Measurements from ENCODE around the gene MALRD1. TPM values are rescaled to one million over a fixed set of nuclear protein-coding genes. Genes with fewer than 3 reads are reported as not detected.

MALRD1 gene
- total RNA-seq, 1 donor from 2014 or later, result 0.45 TPM

DNA sequence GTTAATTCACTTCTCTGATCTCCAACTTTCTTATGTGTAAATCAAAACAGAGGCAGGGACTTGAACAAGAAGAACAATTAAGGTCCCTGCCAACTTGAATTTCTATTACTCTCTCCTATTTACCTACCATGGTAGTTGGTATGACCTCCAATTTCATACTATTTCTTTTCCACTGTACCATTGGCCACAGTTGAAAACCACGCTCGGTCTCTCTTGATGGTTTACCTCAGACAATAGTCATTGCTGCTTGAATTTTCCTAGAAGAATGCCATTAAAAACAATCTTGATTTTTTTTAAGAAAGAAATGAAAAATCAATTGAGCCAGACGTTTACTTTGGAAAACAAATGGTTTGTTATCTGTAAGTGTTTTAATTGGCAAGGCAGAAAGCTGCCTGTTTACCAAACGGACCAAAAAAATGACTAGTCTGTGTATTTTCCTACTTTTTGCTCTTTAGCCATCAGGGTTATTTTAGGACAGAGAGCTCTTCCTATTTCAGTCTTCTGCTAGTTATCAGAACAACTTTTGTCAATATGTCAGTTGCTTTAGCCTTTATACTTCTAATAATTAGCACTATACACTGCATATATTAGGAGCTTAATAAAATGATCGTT, 610.1 kb downstream of the MALRD1 start:
- Histone ChIP-seq H2AFZ (ENCODE audit: low read depth, low read length) (no peak overlapping the region), H3K4me1 (ENCODE audit: insufficient read depth, low read length) (peaks cover 44% of the 10 kb centered on the region), H3K4me2 (ENCODE audit: low read length) (peak overlapping the region; percentile 46), H3K79me2 (ENCODE audit: insufficient read depth, low read length) (no peaks in the 10 kb centered on the region), H3K4me3 (ENCODE audit: insufficient read depth, low read depth, low read length) (no peak overlapping the region), H3K9me3 (ENCODE audit: insufficient read depth, low read depth, low read length) (no peaks in the 10 kb centered on the region), H3K9ac (ENCODE audit: low read length) (peak overlapping the region; percentile 25), H3K36me3 (ENCODE audit: insufficient read depth, low read length) (no peaks in the 10 kb centered on the region), H4K20me1 (ENCODE audit: insufficient read depth, low read length) (no peaks in the 10 kb centered on the region), H3K27me3 (ENCODE audit: insufficient read depth, low read length) (no peaks in the 10 kb centered on the region), H3K27ac (ENCODE audit: low read depth, low read length) (peak overlapping the region; percentile 70)
- Mint-ChIP-seq H3K27me3 (ENCODE audit: low read depth, unreplicated experiment) (no peaks in the 10 kb centered on the region), H3K27ac (ENCODE audit: unreplicated experiment) (peak overlapping the region; percentile 70), H3K4me1 (ENCODE audit: low read depth, unreplicated experiment) (peaks cover 50% of the 10 kb centered on the region), H3K4me3 (ENCODE audit: unreplicated experiment) (no peak overlapping the region), H3K36me3 (ENCODE audit: low read depth, unreplicated experiment) (no peaks in the 10 kb centered on the region), H3K9me3 (ENCODE audit: unreplicated experiment) (no peaks in the 10 kb centered on the region)
- TF ChIP-seq, protein P1, sequence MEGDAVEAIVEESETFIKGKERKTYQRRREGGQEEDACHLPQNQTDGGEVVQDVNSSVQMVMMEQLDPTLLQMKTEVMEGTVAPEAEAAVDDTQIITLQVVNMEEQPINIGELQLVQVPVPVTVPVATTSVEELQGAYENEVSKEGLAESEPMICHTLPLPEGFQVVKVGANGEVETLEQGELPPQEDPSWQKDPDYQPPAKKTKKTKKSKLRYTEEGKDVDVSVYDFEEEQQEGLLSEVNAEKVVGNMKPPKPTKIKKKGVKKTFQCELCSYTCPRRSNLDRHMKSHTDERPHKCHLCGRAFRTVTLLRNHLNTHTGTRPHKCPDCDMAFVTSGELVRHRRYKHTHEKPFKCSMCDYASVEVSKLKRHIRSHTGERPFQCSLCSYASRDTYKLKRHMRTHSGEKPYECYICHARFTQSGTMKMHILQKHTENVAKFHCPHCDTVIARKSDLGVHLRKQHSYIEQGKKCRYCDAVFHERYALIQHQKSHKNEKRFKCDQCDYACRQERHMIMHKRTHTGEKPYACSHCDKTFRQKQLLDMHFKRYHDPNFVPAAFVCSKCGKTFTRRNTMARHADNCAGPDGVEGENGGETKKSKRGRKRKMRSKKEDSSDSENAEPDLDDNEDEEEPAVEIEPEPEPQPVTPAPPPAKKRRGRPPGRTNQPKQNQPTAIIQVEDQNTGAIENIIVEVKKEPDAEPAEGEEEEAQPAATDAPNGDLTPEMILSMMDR (IDR thresholded peaks at IDR 0.05; ENCODE audit: insufficient read depth, low read depth, low read length), result no peak
- TF ChIP-seq EZH2 (IDR thresholded peaks at IDR 0.05; ENCODE audit: insufficient read depth, low read length), result no peak
- peak; percentile 73 for DNase-seq (ENCODE audit: low read depth)
- no peak for FAIRE-seq

DNA sequence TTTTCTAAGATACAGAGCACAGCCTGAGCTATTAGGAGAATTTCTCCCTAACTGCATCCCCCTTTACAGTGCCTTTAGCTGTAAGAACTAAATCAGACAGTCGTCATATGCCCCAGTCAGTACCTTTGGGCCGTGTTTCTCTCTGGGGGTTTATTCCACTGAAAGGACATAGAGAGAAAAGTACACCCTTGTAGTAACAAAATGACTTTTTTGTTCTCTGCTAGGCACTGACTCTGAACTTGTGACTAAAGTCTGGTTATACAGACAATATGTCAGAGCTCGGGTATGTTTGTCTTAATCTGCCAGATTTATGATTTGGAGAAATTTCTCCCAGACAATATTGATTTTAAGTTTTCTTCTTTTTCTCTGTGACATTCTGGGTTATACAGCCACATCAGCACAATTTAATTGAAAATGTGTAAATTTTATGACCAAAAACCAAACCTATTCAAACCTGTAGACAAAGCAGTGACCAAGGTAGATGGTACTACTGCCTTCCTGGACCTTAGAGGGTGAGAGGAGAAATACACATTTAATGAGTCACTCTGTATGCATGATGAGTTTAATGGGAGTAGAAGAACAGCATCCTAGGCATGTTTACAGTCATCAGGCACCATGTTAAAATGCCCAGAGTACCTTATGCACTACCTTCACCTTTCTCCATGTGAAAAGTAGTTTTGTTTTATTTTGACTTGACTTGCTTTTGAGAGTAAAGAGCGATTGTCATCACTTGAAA, 611.5 kb downstream of the MALRD1 start:
- Histone ChIP-seq H3K27ac (ENCODE audit: low read depth, low read length) (peak overlapping the region; percentile 70), H3K4me2 (ENCODE audit: low read length) (peak overlapping the region; percentile 0), H3K4me1 (ENCODE audit: insufficient read depth, low read length) (peaks cover 31% of the 10 kb centered on the region), H3K27me3 (ENCODE audit: insufficient read depth, low read length) (no peaks in the 10 kb centered on the region), H3K4me3 (ENCODE audit: insufficient read depth, low read depth, low read length) (no peak overlapping the region), H3K9me3 (ENCODE audit: insufficient read depth, low read depth, low read length) (no peaks in the 10 kb centered on the region), H3K36me3 (ENCODE audit: insufficient read depth, low read length) (no peaks in the 10 kb centered on the region), H3K9ac (ENCODE audit: low read length) (peak overlapping the region; percentile 15), H3K79me2 (ENCODE audit: insufficient read depth, low read length) (no peaks in the 10 kb centered on the region), H4K20me1 (ENCODE audit: insufficient read depth, low read length) (no peaks in the 10 kb centered on the region), H2AFZ (ENCODE audit: low read depth, low read length) (no peak overlapping the region)
- Mint-ChIP-seq H3K27ac (ENCODE audit: unreplicated experiment) (peak overlapping the region; percentile 90), H3K4me1 (ENCODE audit: low read depth, unreplicated experiment) (peaks cover 38% of the 10 kb centered on the region), H3K4me3 (ENCODE audit: unreplicated experiment) (no peak overlapping the region), H3K27me3 (ENCODE audit: low read depth, unreplicated experiment) (no peaks in the 10 kb centered on the region), H3K36me3 (ENCODE audit: low read depth, unreplicated experiment) (no peaks in the 10 kb centered on the region), H3K9me3 (ENCODE audit: unreplicated experiment) (no peaks in the 10 kb centered on the region)
- peak; percentile 65 for DNase-seq (ENCODE audit: low read depth)
- no peak for FAIRE-seq
- TF ChIP-seq, protein P1 (IDR thresholded peaks at IDR 0.05; ENCODE audit: insufficient read depth, low read depth, low read length), result no peak
- TF ChIP-seq EZH2 (IDR thresholded peaks at IDR 0.05; ENCODE audit: insufficient read depth, low read length), result no peak

DNA sequence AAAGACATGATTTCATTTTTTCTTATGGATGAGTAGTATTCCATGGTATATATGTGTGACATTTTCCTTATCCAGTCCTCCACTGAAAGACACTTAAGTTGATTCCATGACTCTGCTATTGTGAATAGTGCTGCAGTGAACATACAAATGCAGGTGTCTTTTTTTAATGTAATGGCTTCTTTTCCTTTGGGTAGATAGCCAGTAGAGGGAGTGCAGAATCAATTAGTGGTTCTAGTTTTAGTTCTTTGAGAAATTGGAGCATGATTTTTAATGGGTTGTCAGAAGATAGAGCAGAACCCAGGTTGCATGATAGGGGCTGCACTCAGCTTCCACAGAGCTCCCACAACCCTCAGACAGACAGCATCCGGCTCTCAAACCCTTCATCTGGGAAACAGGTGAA, 614.7 kb downstream of the MALRD1 start:
- Histone ChIP-seq H3K4me2 (ENCODE audit: low read length) (no peak overlapping the region), H3K79me2 (ENCODE audit: insufficient read depth, low read length) (no peaks in the 10 kb centered on the region), H3K9me3 (ENCODE audit: insufficient read depth, low read depth, low read length) (no peaks in the 10 kb centered on the region), H2AFZ (ENCODE audit: low read depth, low read length) (no peak overlapping the region), H3K36me3 (ENCODE audit: insufficient read depth, low read length) (no peaks in the 10 kb centered on the region), H3K4me1 (ENCODE audit: insufficient read depth, low read length) (peaks cover 14% of the 10 kb centered on the region), H3K27me3 (ENCODE audit: insufficient read depth, low read length) (no peaks in the 10 kb centered on the region), H3K9ac (ENCODE audit: low read length) (no peak overlapping the region), H4K20me1 (ENCODE audit: insufficient read depth, low read length) (no peaks in the 10 kb centered on the region), H3K27ac (ENCODE audit: low read depth, low read length) (no peak overlapping the region), H3K4me3 (ENCODE audit: insufficient read depth, low read depth, low read length) (no peak overlapping the region)
- no peaks in the 10 kb centered on the region for H3K36me3 Mint-ChIP-seq (ENCODE audit: low read depth, unreplicated experiment)
- H3K27me3 Mint-ChIP-seq (ENCODE audit: low read depth, unreplicated experiment), result no peaks in the 10 kb centered on the region
- TF ChIP-seq, protein P1 (IDR thresholded peaks at IDR 0.05; ENCODE audit: insufficient read depth, low read depth, low read length), result no peak
- no peak overlapping the region for H3K4me3 Mint-ChIP-seq (ENCODE audit: unreplicated experiment)
- no peak overlapping the region for H3K27ac Mint-ChIP-seq (ENCODE audit: unreplicated experiment)
- FAIRE-seq (no peak), DNase-seq (ENCODE audit: low read depth) (no peak)
- H3K4me1 Mint-ChIP-seq (ENCODE audit: low read depth, unreplicated experiment), result peaks cover 17% of the 10 kb centered on the region
- H3K9me3 Mint-ChIP-seq (ENCODE audit: unreplicated experiment), result peaks cover 2% of the 10 kb centered on the region
